Muscle layer of colon (tissue), 2 donors: ENCODE measurements around the gene ADAMTS4.
A peak's percentile ranks its signal among the peaks of the same experiment; 100 is the strongest.

Source experiments
- H3K27ac ChIP-seq: one replicate; pipeline ENCODE4 v1.7.0; 2013; ENCODE audit warnings: low read depth, mild to moderate bottlenecking, low read length, moderate library complexity
- H3K27me3 ChIP-seq, 2 donors: one replicate each; pipeline ENCODE4 v1.7.0; 2013; ENCODE audit warnings: low read length in 2 of 2, mild to moderate bottlenecking in 2 of 2; ENCODE audit not compliant: insufficient read depth in 2 of 2, control insufficient read depth in 1 of 2
- H3K36me3 ChIP-seq: one replicate; pipeline ENCODE4 v1.7.0; 2013; ENCODE audit warnings: mild to moderate bottlenecking, low read length; ENCODE audit not compliant: insufficient read depth
- H3K4me1 ChIP-seq: one replicate; pipeline ENCODE4 v1.7.0; 2013; ENCODE audit warnings: mild to moderate bottlenecking, low read length; ENCODE audit not compliant: insufficient read depth
- H3K4me3 ChIP-seq, 2 donors: one replicate each; pipeline ENCODE4 v1.7.0; 2013; ENCODE audit warnings: low read length in 2 of 2, low read depth in 1 of 2, mild to moderate bottlenecking in 1 of 2, moderate library complexity in 1 of 2
- H3K9ac ChIP-seq: one replicate; pipeline ENCODE4 v1.7.0; 2013; ENCODE audit warnings: low read length
- H3K9me3 ChIP-seq: one replicate; pipeline ENCODE4 v1.7.0; 2013; ENCODE audit warnings: mild to moderate bottlenecking, low read length
- donor health status: abdominal sarcoma.
- donor health status: Adenocarcinoma of cecum.

Gene ADAMTS4

GRCh38 chr1:161166669-161167548, 31.9 kb downstream of the ADAMTS4 start:
- peak overlapping the region; percentile 73 to 93 for H3K4me3 ChIP-seq
- peaks cover 20% of the 10 kb centered on the region for H3K4me1 ChIP-seq
- no peaks in the 10 kb centered on the region for H3K9me3 ChIP-seq
- H3K36me3 ChIP-seq = peaks cover 61% of the 10 kb centered on the region
- no peaks in the 10 kb centered on the region for H3K27me3 ChIP-seq
- peak overlapping the region; percentile 95 for H3K27ac ChIP-seq
- H3K9ac ChIP-seq = peak overlapping the region; percentile 94

GRCh38 chr1:161165742-161166668, 32.8 kb downstream of the ADAMTS4 start, which contains the start of gene PPOX:
Gene PPOX, plus strand, starts transcription at chr1:161166426. Its CDS starts 422 bp downstream, at chr1:161166848.
- Histone ChIP-seq H3K4me1 (peaks cover 25% of the 10 kb centered on the region), H3K9ac (peak within 1 kb of the TSS; percentile 94), H3K4me3 (peak within 1 kb of the TSS; percentile 73 to 93)

GRCh38 chr1:161164901-161165610, 33.8 kb downstream of the ADAMTS4 start:
- Histone ChIP-seq H3K27ac (peak overlapping the region; percentile 95), H3K9ac (no peak overlapping the region), H3K36me3 (peaks cover 52% of the 10 kb centered on the region), H3K4me1 (peaks cover 35% of the 10 kb centered on the region), H3K27me3 (no peaks in the 10 kb centered on the region), H3K9me3 (no peaks in the 10 kb centered on the region), H3K4me3 (peak overlapping the region in 1 of 2 donors; percentile 93)

More at GRCh38 chr1:161165742-161166668, 32.8 kb downstream of the ADAMTS4 start, which contains the start of gene PPOX:
- H3K27me3 ChIP-seq = no peaks in the 10 kb centered on the region
- H3K36me3 ChIP-seq = peaks cover 57% of the 10 kb centered on the region
- H3K9me3 ChIP-seq = no peaks in the 10 kb centered on the region
- peak within 1 kb of the TSS; percentile 95 for H3K27ac ChIP-seq

GRCh38 chr1:161163793-161164192, 35.1 kb downstream of the ADAMTS4 start:
- H3K9me3 ChIP-seq = no peaks in the 10 kb centered on the region
- no peak overlapping the region for H3K27ac ChIP-seq
- H3K9ac ChIP-seq = no peak overlapping the region
- H3K4me1 ChIP-seq = peaks cover 39% of the 10 kb centered on the region
- H3K4me3 ChIP-seq = no peak overlapping the region
- H3K36me3 ChIP-seq = peaks cover 40% of the 10 kb centered on the region
- H3K27me3 ChIP-seq = no peaks in the 10 kb centered on the region

GRCh38 chr1:161162806-161163205, 36.0 kb downstream of the ADAMTS4 start:
- Histone ChIP-seq H3K4me1 (peaks cover 42% of the 10 kb centered on the region), H3K27ac (no peak overlapping the region), H3K4me3 (no peak overlapping the region), H3K36me3 (peaks cover 47% of the 10 kb centered on the region), H3K27me3 (no peaks in the 10 kb centered on the region), H3K9me3 (no peaks in the 10 kb centered on the region), H3K9ac (no peak overlapping the region)

- Histone ChIP-seq H3K9ac (no peak overlapping the region), H3K36me3 (peaks cover 52% of the 10 kb centered on the region), H3K4me3 (no peak overlapping the region), H3K9me3 (no peaks in the 10 kb centered on the region), H3K27ac (no peak overlapping the region), H3K27me3 (no peaks in the 10 kb centered on the region), H3K4me1 (peaks cover 34% of the 10 kb centered on the region)
Observed at GRCh38 chr1:161162052-161162451, 36.8 kb downstream of the ADAMTS4 start.

GRCh38 chr1:161161652-161162051, 37.2 kb downstream of the ADAMTS4 start:
- Histone ChIP-seq H3K4me1 (peaks cover 32% of the 10 kb centered on the region), H3K36me3 (peaks cover 55% of the 10 kb centered on the region), H3K9me3 (no peaks in the 10 kb centered on the region), H3K27me3 (no peaks in the 10 kb centered on the region), H3K9ac (no peak overlapping the region), H3K27ac (no peak overlapping the region), H3K4me3 (no peak overlapping the region)

- no peak overlapping the region for H3K27ac ChIP-seq
- H3K4me3 ChIP-seq = peak overlapping the region in 1 of 2 donors; percentile 64
- no peak overlapping the region for H3K9ac ChIP-seq
Observed at GRCh38 chr1:161160671-161161145, 38.1 kb downstream of the ADAMTS4 start.

GRCh38 chr1:161159913-161160243, 39.0 kb downstream of the ADAMTS4 start:
- Histone ChIP-seq H3K27me3 (no peaks in the 10 kb centered on the region), H3K9ac (peak overlapping the region; percentile 79), H3K27ac (peak overlapping the region; percentile 85), H3K36me3 (peaks cover 54% of the 10 kb centered on the region), H3K4me1 (peaks cover 27% of the 10 kb centered on the region), H3K4me3 (peak overlapping the region; percentile 64 to 85), H3K9me3 (no peaks in the 10 kb centered on the region)

More at GRCh38 chr1:161160671-161161145, 38.1 kb downstream of the ADAMTS4 start:
- Histone ChIP-seq H3K27me3 (no peaks in the 10 kb centered on the region), H3K4me1 (peaks cover 32% of the 10 kb centered on the region), H3K9me3 (no peaks in the 10 kb centered on the region), H3K36me3 (peaks cover 55% of the 10 kb centered on the region)

- Histone ChIP-seq H3K4me1 (peaks cover 32% of the 10 kb centered on the region), H3K27ac (peak within 1 kb of the TSS; percentile 85), H3K9me3 (no peaks in the 10 kb centered on the region), H3K9ac (peak within 1 kb of the TSS; percentile 79), H3K27me3 (no peaks in the 10 kb centered on the region), H3K36me3 (peaks cover 48% of the 10 kb centered on the region), H3K4me3 (peak within 1 kb of the TSS; percentile 64 to 85)
Observed at GRCh38 chr1:161159087-161159912, 39.6 kb downstream of the ADAMTS4 start, which contains the start of gene USP21. Gene USP21, plus strand, starts transcription at chr1:161159500. Its CDS starts 1,141 bp downstream, at chr1:161160641.
